Measurements from ENCODE around the gene ALG8.

The ALG8 gene

DNA sequence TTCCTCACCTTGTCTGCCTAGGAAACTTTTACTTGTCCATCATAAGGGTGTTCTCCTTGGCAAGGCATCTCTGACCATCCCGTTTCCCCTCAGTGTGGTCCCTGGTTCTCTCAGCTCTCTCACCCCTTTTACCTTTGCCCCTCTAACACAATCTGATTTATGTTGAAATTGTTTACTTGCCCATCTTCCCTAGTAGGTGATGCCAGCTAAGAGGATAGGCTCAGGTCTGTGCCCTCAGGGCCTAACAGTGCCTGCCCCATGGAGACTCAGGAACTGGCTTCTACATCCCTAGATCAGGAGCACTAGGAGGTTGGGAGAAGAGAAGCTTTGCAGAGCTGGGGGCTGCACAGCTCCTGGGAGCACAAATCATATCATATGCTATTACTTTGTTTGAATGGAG lies 21.1 kb upstream of the ALG8 start:
- no peak for DNase-seq (ENCODE audit: low read depth)

DNA sequence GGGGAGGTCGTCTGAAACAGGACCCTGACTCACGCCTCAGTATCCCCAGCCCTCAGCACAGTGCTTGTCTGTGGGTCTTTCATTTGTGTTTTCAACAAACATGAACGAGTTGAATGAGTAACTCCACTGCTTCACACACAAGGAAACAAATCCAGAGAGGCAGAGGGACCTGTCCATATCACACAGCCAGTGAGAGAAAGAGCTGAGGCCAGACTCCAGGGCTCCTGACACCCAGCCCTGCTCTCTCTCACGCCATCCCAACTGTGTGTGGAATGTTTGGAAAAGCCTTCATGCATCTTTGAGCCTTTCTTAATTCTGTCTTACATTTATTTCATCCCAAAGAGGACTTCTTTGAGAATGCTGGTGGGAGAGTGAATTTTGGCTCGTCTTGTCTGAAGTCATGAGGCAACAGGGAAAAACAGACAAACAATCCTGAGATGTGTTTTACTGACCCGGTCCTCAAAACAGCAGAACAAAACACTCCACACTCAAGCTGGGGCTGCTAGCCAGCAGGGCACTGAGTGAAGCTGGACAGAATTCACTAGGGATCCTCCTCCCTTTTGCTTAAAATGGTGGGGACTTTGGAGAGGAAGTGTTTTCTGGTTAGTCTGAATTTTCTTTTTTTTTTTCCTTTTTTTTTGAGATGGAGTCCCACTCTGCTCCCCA lies 19.7 kb upstream of the ALG8 start:
- no peak for DNase-seq (ENCODE audit: low read depth)

DNA sequence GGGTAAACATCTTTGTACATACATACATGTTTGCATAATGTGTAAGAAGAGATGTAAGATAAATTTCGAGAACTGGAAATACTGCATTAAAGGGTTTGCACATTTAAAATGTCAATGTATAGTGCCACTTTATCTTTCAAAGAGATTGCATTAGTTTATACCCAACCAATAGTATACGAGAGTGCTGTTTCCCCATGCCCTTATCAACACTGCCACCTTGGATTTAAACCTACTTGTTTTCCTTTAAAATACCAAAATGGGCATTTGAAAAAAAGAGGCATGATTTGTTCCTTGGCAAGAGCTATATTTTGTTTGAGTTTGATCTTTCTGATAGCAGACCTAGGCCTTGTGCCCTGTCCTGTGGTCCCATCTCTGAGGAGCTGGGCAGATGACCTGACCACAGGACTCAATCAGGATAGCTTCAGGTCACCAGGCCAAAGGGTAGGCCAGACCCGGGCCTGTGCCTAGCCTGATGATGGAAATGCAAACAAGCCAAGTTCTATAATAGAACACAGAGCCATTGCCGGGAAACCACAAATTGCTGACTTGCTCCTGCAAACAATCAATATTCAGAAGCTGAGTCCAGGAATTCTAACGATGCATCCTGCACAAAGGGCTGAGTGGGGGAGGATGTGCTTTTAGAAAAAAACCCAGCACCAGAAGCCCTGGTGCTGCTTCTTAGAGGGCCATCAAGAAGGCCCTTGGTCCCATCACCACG lies 16.9 kb upstream of the ALG8 start:
- no peak for DNase-seq (ENCODE audit: low read depth)

DNA sequence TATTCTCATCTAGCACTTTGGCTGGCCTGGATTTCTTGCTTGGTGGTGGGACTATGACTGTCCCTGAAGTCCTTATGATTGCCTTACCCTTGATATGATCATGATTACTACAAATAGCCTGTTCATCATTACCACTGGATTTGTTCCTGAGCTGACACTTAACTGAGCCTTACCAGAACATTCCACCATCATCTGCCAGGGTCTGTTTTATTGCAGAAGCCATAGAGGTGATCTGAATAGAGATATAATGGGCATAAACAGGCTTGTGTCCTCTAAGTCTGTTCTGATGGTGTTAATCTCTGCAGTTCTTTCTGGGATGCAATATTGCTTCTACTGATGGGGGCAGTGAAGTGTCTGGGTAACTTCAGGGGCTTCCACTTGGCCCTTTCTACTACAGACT lies 12.4 kb upstream of the ALG8 start:
- DNase-seq (ENCODE audit: low read depth): no peak

DNA sequence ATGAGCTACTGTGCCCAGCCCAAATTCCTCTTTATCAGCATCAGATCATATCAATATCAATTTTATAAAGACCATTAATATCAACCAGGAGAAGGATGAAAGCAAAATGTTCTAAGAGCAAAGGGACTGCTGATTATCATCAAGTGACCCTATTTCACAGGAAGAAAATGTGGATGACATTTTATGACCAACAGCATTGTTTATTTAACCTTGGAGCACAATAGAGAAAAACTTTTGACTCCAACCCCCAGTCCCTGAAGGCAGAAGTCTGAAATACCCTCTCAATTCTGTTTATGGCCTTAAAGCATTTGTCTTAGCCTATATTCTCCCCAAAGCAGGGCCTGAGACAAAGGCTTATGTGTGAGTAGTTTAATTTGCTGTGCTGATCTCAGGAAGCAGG lies 11.3 kb upstream of the ALG8 start:
- DNase-seq (ENCODE audit: low read depth): no peak

DNA sequence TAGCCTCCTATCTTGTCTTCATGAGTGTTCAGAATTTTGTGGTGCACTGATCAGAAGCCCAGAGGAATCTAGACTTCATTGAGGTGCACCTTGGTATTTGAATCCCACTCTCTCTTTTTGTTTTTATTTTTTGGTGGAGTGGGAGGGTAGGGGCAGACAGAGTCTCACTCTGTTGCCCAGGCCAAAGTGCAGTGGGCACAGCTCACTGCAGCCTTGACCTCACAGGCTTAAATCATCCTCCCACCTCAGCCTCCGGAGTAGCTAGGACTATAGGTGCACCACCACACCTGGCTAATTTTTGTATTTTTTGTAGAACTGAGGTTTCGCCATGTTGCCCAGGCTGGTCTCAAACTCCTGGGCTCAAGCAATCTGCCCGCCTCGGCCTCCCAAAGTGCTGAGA lies 10.9 kb upstream of the ALG8 start:
- DNase-seq (ENCODE audit: low read depth): no peak

DNA sequence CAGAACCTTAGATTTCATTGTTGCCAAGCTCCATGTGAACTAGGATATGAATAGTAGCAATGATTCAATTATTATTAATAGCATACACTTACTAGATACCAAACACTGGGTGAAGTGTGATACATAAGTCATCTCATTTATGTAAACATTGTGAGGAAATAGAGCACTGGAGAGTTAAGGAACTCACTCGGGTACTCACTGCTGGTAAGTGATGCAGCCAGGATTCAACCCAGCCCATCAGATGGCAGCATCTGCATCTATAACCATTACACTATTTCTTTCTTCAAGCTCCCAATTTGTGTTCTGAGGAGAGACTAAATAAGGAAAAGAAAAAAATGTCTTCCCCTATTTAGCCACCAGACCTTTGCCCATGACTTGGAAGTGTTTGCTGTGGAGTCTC lies 10.2 kb upstream of the ALG8 start:
- no peak for DNase-seq (ENCODE audit: low read depth)

DNA sequence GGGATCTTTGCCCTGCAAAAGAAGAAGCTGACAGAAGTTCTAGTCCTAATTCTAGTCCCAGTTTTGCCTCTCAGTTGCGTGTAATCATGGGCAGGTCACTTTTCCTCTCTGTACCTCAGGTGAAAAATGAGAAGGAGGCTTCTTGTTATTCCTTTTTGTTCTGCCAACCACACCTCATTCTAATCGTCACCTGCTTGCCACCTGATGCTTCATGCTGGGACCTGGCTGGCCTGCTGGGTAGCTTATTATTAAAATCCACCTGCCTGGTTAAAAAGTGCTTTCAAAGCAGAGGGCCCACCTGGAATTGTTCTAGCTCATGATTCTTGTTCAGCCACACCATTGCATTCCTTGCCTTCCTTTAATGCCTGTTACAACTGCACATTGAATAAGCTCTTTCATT lies 8.4 kb upstream of the ALG8 start:
- DNase-seq (ENCODE audit: low read depth): no peak

DNA sequence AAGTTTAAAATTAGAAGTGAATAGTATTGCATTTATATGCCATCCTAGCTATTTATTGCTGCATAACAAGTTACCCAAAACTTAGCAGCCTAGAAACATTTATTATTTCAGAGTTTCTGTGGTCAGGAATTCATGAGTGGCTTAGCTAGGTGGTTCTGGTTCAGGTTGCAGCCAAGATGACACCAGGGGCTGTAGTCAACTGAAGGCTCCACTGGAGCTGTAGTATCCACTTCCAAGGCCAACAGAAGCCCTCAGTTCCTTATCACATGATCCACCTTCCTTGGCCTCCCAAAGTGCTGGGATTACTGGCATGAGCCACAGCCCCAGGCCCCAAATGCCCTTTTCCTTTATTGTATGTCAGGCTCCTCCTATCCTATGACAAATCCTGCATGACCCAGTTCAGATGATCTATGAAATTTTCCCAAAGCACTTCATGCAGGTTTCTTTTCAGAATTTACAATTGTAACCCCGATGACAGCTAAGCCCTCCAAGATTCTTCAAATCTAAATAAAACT lies 6.1 kb upstream of the ALG8 start:
- no peak for DNase-seq (ENCODE audit: low read depth)

DNA sequence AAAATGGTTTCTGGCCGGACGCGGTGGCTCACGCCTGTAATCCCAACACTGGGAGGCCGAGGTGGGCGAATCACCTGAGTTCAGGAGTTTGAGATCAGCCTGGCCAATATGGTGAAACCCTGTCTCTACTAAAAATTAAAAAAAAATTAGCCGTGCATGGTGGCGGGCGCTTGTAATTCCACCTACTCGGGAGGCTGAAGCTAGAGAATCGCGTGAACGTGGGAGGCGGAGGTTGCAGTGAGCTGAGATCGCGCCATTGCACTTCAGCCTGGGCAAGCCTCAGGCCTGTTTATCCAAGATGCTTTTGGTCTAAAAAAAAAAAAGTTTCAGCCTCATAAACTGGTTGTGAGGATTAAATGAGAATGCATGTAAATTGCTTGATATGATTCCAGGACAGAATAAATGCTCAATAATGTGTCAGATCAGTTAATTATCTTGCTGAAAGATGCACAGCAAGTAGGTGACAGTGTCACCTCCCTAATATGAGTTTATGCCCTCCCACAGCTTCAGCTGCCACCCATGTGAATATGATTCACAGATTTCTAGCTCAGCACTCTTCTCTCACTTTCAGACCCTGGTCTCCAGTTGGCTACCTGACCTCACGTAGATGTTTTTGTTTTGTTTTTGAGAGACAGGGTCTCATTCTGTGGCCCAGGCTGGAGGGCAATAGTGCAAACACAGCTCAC lies 1.1 kb upstream of the ALG8 start:
- no peak for DNase-seq (ENCODE audit: low read depth)

DNA sequence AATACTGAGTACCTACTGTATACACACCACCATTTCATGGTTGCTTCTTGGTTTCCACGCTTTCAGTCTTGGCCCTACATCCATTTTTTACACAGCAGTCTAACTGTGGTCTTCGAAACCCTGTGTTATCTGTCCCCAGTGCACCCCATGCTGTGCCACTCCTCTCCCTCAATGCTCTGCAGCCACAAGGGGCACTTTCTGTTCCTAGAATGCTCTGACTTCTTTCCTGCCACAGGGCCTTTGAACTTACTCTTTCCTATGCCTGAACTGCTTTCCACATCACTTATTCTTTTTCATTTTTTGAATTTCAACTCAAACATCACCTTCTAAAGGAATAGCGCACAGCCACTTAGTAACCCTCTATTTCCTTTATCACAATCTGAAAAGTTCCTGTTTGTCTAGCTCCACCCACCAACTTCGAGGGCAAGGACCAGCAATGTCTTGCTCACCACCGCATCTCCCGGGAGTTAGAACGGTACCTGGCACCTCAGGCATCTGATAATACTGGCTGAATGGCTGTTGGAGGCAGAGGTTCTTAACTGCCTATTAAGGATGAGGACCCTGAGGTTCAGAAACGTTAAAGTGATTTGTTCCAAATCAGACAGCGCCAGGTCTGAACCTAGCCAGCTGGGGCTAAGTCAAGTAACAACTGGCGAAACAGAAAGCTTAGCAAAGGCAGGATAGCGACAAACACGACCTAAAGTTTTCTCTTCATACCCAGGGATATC lies 568 bp downstream of the ALG8 start:
- DNase-seq (ENCODE audit: low read depth): no peak

DNA sequence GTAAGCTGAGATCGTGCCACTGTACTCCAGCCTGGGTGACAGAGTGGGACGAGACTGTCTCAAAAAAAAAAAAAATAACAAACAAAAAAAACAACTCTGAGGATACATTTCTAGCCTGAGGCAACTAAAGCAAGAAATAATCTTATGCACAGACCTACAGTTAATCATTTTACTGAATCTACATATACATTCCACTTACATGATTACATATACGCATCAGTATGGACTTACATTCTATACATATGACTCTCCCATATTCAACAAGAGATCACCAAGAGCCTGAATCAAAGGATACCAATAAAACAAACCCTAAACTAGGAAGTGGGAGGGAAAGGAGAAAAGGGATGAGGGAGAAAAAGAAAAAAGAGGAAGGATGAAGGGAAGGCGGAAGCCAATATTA lies 1.1 kb downstream of the ALG8 start:
- DNase-seq (ENCODE audit: low read depth): no peak

DNA sequence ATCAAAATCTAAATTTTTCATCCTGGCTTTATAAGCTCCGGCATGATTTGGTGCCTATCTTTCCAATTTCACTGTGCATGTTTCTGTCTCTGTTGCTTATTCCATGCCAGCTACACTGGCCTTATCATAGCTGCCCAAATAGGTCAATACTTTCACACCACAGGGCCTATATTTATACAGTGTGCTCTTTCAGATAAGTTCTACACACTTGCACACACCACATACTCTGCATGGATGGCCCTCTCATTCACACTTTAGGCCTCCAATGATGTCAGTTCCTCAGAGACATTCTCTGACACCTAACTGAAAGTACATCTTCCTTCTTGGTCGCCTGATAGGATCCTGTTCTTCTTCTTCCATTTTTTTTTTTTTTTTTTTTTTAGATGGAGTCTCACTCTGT lies 7.0 kb downstream of the ALG8 start:
- DNase-seq (ENCODE audit: low read depth): no peak

DNA sequence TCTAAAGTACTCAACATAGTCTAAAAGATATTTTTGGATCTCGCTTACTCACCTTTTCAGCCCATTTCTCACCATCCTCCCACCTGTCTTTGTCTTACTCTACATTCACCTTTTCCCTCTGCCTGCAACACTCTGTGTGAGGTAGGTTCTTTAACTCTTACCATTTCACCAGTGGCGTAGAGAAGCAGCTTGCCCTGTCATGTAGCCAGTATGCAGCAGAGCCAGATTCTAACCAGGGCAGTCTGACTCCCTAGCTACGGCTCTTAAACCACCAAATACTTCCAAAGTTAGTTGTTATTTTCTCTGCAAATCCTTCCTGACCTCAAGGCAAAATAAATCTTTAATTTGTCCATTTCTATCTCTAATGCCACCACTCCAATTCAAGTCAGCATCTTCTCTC lies 7.5 kb downstream of the ALG8 start:
- no peak for DNase-seq (ENCODE audit: low read depth)

DNA sequence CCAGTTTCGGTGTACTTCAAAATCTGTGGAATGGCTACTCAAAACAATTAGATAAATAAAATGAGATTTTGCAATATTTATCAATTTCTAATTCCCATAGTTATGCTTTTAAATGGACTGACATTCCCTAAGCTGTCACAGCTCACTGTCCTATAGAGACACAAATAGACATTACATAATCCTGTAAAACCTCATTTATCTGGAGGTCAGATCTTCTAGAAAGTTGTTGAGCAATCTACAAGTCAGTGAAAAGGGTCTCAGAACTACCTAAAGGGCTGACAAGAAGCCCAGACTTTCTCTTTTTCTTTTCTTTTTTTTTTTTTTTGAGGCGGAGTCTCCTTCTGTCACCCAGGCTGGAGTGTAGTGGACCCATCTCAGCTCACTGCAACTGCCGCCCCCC lies 12.0 kb downstream of the ALG8 start:
- no peak for DNase-seq (ENCODE audit: low read depth)

DNA sequence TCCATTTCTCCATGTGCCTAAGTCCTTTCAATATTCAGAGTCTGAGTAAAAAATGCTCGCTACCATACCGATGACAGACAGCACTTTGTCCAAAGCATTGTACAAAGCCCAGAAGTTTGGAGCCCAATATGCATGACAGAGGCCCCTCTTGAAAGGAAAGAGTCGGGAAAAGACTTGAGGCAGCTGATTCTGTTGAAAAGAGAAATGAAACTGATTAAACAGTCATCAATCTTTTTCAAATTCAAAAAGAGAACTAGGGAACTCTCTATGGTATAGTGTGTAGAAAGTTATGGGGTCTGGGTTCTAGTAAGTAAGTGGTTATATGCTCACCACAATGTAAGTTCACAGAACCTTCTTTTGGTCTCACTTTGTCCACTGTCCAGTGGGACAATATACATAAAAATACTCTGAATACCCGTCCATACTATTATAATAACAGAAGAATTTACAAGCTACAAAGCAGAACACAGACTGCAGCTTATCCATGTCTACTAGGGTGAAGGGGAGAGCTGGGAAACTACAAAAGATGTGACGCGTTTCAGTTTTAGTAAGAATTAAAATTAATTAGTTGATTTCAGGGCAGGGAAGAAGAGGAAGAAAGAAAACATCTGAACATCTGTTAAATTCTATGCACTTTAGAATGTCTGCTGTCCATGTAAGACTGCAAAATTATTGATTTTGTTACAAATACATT lies 26.7 kb downstream of the ALG8 start:
- no peak for DNase-seq (ENCODE audit: low read depth)

DNA sequence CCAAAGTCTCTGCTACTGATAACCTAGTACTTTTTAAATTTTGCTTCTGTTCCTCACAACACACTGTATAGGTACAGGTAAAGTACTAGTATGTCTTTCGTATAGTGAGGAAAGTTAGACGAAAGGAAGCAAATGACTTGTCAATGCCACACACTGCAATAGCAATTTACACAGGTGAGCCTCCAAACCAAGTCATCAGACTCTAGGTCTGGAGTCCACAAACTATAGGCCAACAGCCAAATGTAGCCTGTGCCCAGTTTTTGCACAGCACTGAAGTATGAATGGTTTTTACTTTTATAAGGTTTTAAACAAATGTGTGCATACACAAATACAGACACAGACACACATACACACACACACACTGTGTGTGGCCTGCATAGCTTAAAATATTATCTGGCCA lies 28.1 kb downstream of the ALG8 start:
- DNase-seq (ENCODE audit: low read depth): no peak

DNA sequence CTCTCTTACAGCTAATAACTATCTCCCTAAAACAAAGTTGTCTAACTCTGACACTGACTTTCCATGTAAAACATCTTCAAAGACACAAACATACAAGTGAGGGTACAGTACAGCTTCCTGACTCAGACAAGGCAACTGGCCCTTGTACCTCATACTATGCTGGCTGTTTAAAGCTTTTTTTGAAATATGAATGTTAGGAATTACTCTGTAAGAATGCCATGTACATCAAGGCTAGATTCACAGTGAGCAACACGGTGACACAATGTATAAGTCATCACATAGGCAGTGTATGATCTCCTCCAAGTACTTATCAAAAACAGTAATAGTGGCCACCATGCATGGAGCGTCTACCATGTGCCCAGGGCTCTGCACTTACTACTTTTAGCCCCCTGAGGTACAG lies 28.6 kb downstream of the ALG8 start:
- no peak for DNase-seq (ENCODE audit: low read depth)

DNA sequence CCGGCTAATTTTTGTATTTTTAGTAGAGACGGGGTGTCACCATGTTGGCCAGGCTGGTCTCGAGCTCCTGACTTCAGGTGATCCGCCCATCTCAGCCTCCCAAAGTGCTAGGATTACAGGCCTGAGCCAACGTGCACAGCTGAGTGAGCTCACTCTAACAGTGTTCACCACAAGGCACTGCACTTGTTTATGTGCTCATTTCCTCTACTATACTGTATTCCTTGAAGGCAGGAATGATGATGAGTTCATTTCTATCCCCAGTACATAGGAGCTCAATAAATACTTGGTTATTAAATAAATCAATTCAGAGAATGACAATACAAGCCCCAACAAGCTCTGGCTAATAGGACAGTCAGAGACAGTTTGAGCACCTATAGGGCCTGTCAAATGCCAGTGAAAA lies 29.1 kb downstream of the ALG8 start:
- no peak for DNase-seq (ENCODE audit: low read depth)

DNA sequence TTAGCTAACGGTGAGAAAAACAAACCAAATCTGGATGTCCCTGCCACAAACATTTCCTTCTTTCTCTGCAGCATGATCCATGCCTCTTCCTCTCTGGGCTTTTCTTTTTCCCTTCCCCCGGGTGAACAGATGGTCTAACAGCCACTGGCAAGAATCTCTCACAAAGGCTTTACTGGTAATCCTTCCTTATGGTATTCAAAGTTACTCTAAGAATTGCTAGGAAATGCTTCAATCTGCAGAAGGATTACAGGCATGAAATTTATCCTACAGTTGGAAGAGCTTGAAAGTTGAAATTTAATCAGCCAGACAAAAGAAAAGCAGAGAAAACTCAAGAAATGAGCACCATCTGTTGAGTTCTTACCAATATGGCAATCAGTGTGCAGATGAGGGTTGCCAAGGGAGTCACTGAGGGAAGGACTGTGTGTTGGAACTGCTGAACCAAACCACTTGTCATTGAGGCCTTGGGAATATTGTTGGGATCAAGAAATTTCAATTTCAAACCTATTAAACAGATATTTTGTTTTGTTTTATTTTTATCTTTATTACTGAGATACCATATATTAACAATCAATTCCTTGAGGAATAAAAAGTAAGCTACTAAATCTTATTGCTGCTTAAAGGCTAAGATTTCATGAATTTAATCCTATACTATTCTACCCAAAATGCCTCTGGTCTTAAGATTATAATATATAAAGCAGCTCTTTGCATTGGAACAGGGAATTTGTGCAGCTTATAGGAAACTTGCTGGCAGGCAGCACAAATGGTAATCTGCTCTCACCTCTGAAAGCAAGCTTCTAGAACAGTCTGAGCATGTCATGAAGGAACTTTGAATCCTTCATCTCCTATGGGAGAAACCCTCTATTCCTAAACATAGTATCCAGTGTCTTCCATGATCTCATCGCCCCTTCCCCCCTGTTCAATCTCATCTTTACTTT lies 30.1 kb downstream of the ALG8 start:
- no peak for DNase-seq (ENCODE audit: low read depth)
